OCI-M2 (cell line): ENCODE results near the gene OS9.

ENCODE experiments used
- DNase-seq: peaks from one replicate; lab custom pipeline; 2025; ENCODE audit not compliant: unreplicated experiment; lab: John Stamatoyannopoulos, UW

The OS9 gene

GRCh38 chr12:57735952-57736740 is 42.2 kb downstream of the OS9 start:
- no peak for DNase-seq

- no peak for DNase-seq
Observed at GRCh38 chr12:57736741-57737466, 43.0 kb downstream of the OS9 start.

GRCh38 chr12:57737467-57738460 is 43.8 kb downstream of the OS9 start:
- no peak for DNase-seq

GRCh38 chr12:57738661-57739237 is 44.8 kb downstream of the OS9 start, which contains the start of gene AGAP2:
Gene AGAP2, minus strand, starts transcription at chr12:57738742. Its CDS starts 496 bp downstream, at chr12:57738246.
- no peak for DNase-seq

GRCh38 chr12:57739387-57739786 is 45.5 kb downstream of the OS9 start:
- DNase-seq, result no peak

GRCh38 chr12:57739914-57740538 is 46.1 kb downstream of the OS9 start:
- DNase-seq, result no peak

GRCh38 chr12:57740656-57741412 is 46.9 kb downstream of the OS9 start:
- no peak for DNase-seq

GRCh38 chr12:57741413-57741789 is 47.5 kb downstream of the OS9 start:
- DNase-seq, result no peak

GRCh38 chr12:57741844-57742738 is 48.2 kb downstream of the OS9 start:
- DNase-seq, result no peak

- no peak for DNase-seq
Observed at GRCh38 chr12:57743769-57744168, 49.8 kb downstream of the OS9 start.

- DNase-seq, result no peak
Observed at GRCh38 chr12:57744194-57744776, 50.4 kb downstream of the OS9 start.

- peak; percentile 67 for DNase-seq
Observed at GRCh38 chr12:57744777-57745484, 51.0 kb downstream of the OS9 start, which contains the start of gene TSPAN31. Gene TSPAN31, plus strand, starts transcription at chr12:57745039. Its CDS starts 116 bp downstream, at chr12:57745155.

- no peak for DNase-seq
Observed at GRCh38 chr12:57745485-57745881, 51.6 kb downstream of the OS9 start.

GRCh38 chr12:57746025-57746424 is 52.1 kb downstream of the OS9 start:
- no peak for DNase-seq

- DNase-seq, result no peak
Observed at GRCh38 chr12:57749061-57749460, 55.1 kb downstream of the OS9 start.

- no peak for DNase-seq
Observed at GRCh38 chr12:57750561-57751431, 56.9 kb downstream of the OS9 start.

- DNase-seq, result no peak
Observed at GRCh38 chr12:57751432-57751787, 57.5 kb downstream of the OS9 start.
